AG09319 (cell line): ENCODE data around the gene MMP17.
"Not testable (repeated sequence)": the region's sequence is repeated elsewhere in the genome, so short reads cannot be mapped to it uniquely, and the experiment has no call there.

Source experiments
- DNase-seq: peaks from one replicate; pipeline ENCODE4 v3.0.0-alpha.2; 2010; ENCODE audit warnings: low read depth; ENCODE audit errors: extremely low read depth
- CTCF ChIP-seq: IDR thresholded peaks from 2 replicates; pipeline ENCODE4 v1.5.1; 2011; ENCODE audit warnings: low read depth, mild to moderate bottlenecking, inconsistent platforms, low read length, moderate library complexity

The MMP17 gene

GRCh38 chr12:131885543-131886057 lies 57.4 kb downstream of the MMP17 start:
- TF ChIP-seq CTCF: no peak
- no peak for DNase-seq

GRCh38 chr12:131891722-131892121 lies 63.5 kb downstream of the MMP17 start:
- not testable (repeated sequence) for DNase-seq

GRCh38 chr12:131892711-131893604 lies 64.8 kb downstream of the MMP17 start:
- no peak for DNase-seq
- no peak for TF ChIP-seq CTCF

GRCh38 chr12:131893605-131894312 lies 65.6 kb downstream of the MMP17 start:
- DNase-seq: no peak
- TF ChIP-seq CTCF: no peak

- DNase-seq: peak; percentile 67
- no peak for TF ChIP-seq CTCF
These were observed 66.2 kb downstream of the MMP17 start, which contains the start of gene ULK1 for GRCh38 chr12:131894313-131894860. TSS of gene ULK1 (plus strand) at chr12:131894622. CDS start at chr12:131895002, 380 bp downstream.

- DNase-seq: no peak
- no peak for TF ChIP-seq CTCF
These were observed 66.9 kb downstream of the MMP17 start for GRCh38 chr12:131894981-131895639.

- no peak for DNase-seq
- TF ChIP-seq CTCF: no peak
These were observed 67.5 kb downstream of the MMP17 start for GRCh38 chr12:131895640-131896079.
